ENCODE results near the gene KCNV2. TPM values are rescaled to one million over a fixed set of nuclear protein-coding genes. Genes with fewer than 3 reads are reported as not detected.

The KCNV2 gene
- total RNA-seq, 2 experiments from 2014 or later, result not detected

GRCh38 chr9:2771087-2771486 lies 53.8 kb downstream of the KCNV2 start:
- peaks cover 71% of the 10 kb centered on the region for H3K36me3 Mint-ChIP-seq
- ChIA-PET POLR2A (no interaction called here), CTCF (no interaction called here)
- H3K27me3 Mint-ChIP-seq, result no peaks in the 10 kb centered on the region
- H3K9me3 Mint-ChIP-seq, result peaks cover 25% of the 10 kb centered on the region
- DNase-seq, result no peak
- intact Hi-C loops (cut with micrococcal nuclease), result no loop called here
- no peak overlapping the region for H3K4me3 Mint-ChIP-seq
- peaks cover 3% of the 10 kb centered on the region for H3K4me1 Mint-ChIP-seq (ENCODE audit: low read depth)
- no peak overlapping the region for H3K27ac Mint-ChIP-seq

GRCh38 chr9:2771661-2772060 lies 54.4 kb downstream of the KCNV2 start:
- intact Hi-C loops (cut with micrococcal nuclease), result no loop called here
- Mint-ChIP-seq H3K27me3 (no peaks in the 10 kb centered on the region), H3K4me1 (ENCODE audit: low read depth) (no peaks in the 10 kb centered on the region), H3K36me3 (peaks cover 77% of the 10 kb centered on the region), H3K9me3 (peaks cover 30% of the 10 kb centered on the region), H3K4me3 (no peak overlapping the region), H3K27ac (no peak overlapping the region)
- ChIA-PET CTCF (no interaction called here), POLR2A (no interaction called here)
- DNase-seq, result no peak

GRCh38 chr9:2777454-2777853 lies 60.1 kb downstream of the KCNV2 start:
- Mint-ChIP-seq H3K27ac (no peak overlapping the region), H3K9me3 (peaks cover 50% of the 10 kb centered on the region), H3K4me3 (no peak overlapping the region), H3K36me3 (peaks cover 95% of the 10 kb centered on the region), H3K4me1 (ENCODE audit: low read depth) (no peaks in the 10 kb centered on the region), H3K27me3 (no peaks in the 10 kb centered on the region)
- ChIA-PET POLR2A (no interaction called here), CTCF (no interaction called here)
- intact Hi-C loops (cut with micrococcal nuclease), result no loop called here
- DNase-seq, result no peak

GRCh38 chr9:2778816-2779215 lies 61.5 kb downstream of the KCNV2 start:
- no peak overlapping the region for H3K4me3 Mint-ChIP-seq
- H3K27me3 Mint-ChIP-seq, result no peaks in the 10 kb centered on the region
- H3K9me3 Mint-ChIP-seq, result peaks cover 43% of the 10 kb centered on the region
- H3K27ac Mint-ChIP-seq, result no peak overlapping the region
- no peaks in the 10 kb centered on the region for H3K4me1 Mint-ChIP-seq (ENCODE audit: low read depth)
- ChIA-PET CTCF (no interaction called here), POLR2A (no interaction called here)
- intact Hi-C loops (cut with micrococcal nuclease), result no loop called here
- H3K36me3 Mint-ChIP-seq, result peaks cover 95% of the 10 kb centered on the region
- DNase-seq, result no peak

Other genes starting within 250 kb of the KCNV2 start
- gene VLDLR, start 95.7 kb upstream of the KCNV2 start, total RNA-seq, result 10 to 100 TPM in 1 of 2 experiments, 1 to 10 TPM in 1; 8.8 to 10.3 TPM
- gene PUM3, start 126.6 kb downstream of the KCNV2 start, total RNA-seq, result 10 to 100 TPM; 85.3 to 92.4 TPM